GM21526 (cell line): ENCODE data around the gene RTP3.

Experiments used
- ATAC-seq: cut with Tn5 transposase; IDR thresholded peaks from one replicate; pipeline ENCODE4 v1.9.1; 2021; ENCODE audit warnings: moderate library complexity; ENCODE audit not compliant: unreplicated experiment, low FRiP score

Gene RTP3

GRCh38 chr3:46468753-46469600 is 28.8 kb upstream of the RTP3 start:
- ATAC-seq = no peak

GRCh38 chr3:46469680-46470357 is 28.0 kb upstream of the RTP3 start:
- ATAC-seq = no peak

DNA sequence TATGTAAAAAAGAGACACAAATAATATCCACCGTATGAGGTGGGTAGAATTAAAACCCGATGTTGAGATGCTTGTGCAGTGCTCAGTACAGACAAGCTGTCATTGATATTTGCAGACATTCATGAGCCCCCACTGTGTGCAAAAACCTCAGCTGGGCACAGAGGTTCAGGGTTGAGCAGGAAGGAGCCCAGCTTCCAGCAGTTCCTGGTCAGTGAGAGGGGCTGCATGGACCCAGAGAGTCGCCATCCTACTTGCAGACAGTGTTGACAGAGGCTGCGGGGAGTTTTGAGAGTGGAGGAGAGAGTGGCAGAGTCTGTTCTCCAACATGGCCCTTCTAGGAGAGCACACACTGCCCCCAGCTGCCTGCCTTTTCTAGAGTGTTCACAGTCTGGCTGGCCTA is 26.9 kb upstream of the RTP3 start:
- ATAC-seq = no peak

DNA sequence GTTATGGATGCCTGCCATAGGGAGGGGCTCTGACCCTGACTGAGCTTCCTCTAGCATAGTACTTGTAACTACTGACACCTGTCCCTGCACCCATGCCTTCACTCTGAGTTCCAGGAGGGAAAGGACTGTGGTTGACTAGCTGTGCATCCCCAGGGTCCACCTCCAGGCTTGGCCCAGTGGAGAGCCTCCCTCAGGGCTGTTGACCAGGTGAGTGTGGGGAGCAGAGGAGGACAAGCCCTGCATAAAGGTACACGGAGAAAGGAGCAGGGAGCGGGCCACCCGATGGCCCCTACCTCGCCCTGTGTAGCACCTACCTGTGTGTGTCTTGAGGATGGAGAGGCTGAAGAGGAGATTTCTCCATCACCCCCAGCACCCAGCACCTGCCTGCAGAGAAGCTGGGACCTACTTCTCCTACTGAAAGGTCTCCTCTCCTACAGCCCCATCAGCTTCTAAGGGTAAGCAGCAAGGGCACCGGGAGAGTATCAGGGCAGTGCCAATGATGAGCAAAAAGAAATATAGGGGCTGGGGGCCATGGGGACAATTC is 26.3 kb upstream of the RTP3 start:
- ATAC-seq = no peak

DNA sequence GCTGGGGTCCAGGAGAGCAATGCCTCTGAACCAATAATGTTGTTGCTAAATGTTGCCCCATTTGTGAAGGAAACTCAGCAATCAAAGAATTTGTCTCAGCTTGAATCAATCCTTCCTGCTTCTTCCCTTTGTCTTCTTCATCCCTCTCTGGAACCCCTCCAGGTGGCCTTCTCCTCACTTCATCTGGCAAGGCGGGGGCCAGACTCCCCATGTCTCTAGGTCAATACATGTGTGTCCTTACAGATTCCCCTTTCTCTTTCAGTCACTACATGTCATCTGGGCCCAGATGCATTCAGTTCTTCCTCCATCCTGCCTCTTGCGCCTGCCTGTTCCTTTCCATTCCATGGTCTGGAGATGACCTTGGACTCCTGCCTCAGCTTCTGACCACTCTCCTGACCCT is 25.0 kb upstream of the RTP3 start:
- no peak for ATAC-seq

DNA sequence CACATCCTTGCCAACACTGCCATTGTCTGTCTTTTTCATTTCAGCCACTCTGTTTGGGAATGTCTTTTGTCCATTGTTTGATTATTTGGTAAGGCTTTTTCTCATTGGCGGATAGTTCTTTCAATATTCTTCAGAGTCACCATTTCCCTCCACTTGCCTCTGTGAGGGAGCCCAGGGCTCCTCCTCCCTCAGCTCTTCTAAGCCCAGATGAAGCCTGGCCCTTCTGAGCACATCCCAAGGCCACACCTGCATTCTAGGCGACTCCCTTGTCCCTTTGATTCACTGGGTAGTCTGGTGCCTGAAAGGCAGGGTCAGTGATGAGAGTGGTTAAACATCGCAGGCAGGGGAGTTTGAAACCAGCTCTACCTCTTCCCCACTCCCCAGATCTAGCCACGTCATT is 20.6 kb upstream of the RTP3 start:
- ATAC-seq = no peak

DNA sequence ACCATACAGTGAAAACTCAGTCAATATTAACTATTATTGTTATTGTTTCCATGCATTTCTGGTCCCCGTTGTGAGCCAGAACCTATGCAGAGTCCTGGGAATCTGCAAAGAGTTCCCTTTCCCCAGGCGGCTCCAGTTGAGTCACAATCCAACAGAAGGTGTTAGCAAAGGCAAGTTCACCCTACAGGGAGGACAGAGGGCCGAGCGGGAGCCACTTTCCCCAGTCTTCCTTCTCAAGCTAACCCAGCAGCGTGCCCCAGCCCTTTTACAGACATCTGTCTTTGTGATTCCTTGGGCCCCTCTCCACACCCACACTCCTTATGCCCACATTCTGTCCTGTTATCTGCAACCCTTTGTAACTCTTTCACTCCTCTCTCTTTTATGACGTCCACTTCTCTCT is 20.0 kb upstream of the RTP3 start:
- ATAC-seq = no peak

DNA sequence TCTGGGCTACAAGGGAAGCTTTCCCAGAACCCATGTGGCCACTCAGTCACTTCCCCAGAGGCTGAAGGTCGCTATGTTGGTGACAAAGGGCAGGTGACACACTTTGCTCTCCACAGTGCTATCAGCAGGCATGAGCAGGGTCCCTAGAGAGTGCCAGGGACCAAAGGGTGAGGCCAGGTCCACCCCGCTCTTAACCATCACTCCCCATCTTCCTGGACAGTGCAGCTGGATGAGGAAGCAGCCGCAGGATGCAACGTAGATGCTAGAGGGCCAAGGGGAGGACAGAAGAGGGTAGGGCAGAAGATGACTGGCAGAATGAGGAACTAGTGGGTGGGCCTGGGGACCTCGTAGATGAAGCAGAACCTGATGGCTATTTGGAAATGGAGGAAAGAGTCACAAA is 19.4 kb upstream of the RTP3 start:
- ATAC-seq = no peak

- ATAC-seq = no peak
Measured at GRCh38 chr3:46479021-46479420, 18.8 kb upstream of the RTP3 start.

GRCh38 chr3:46479696-46480095 is 18.1 kb upstream of the RTP3 start:
- ATAC-seq = no peak

DNA sequence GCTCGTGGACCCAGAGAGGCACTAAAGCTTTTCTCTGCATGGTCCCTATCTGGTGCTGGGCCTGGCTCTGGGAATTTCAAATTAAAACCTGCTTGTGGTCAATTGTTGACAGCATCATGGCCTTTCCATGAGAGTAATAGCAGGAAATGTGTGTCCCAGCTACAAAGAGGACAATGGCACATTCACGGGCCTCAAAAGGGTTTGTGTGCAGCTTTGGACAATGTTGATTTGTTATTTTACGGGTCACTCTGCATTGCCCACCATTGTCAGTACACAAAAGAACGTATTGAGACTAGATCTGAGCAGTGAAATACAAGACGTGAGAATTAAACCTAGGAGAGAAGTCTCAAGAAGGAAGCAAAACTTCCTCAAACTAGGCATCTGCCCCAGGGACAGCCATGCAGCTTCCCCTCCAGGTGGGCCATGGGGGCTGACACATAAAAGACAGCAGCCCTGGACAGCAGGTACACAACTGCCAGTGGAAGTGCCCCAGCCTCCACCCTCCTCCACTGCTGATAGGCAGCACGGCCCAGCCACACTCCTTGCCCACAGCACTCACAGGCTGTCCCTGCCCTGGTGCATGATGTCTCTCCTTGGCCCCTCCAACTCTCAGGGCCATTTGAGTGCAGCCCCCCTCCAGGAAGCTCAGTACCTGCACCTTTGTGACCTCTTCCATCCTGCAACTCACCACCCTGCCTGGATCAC is 17.1 kb upstream of the RTP3 start:
- ATAC-seq = no peak

DNA sequence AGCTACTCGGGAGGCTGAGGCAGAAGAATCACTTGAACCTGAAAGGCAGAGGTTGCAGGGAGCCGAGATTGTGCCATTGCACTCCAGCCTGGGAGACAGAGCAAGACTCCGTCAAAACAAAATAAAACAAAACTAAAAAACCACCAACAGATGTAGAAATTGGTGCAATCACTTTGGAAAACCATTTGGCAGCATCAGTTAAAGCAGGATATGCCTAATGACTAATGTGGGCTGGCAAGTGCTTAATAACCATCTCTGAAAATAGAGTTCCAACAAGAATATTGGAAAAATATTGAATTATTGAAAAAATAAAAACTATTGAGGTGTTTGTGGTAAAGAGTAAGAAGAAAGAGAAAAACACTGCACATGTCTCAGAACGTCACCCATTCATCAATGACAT is 16.1 kb upstream of the RTP3 start:
- no peak for ATAC-seq

DNA sequence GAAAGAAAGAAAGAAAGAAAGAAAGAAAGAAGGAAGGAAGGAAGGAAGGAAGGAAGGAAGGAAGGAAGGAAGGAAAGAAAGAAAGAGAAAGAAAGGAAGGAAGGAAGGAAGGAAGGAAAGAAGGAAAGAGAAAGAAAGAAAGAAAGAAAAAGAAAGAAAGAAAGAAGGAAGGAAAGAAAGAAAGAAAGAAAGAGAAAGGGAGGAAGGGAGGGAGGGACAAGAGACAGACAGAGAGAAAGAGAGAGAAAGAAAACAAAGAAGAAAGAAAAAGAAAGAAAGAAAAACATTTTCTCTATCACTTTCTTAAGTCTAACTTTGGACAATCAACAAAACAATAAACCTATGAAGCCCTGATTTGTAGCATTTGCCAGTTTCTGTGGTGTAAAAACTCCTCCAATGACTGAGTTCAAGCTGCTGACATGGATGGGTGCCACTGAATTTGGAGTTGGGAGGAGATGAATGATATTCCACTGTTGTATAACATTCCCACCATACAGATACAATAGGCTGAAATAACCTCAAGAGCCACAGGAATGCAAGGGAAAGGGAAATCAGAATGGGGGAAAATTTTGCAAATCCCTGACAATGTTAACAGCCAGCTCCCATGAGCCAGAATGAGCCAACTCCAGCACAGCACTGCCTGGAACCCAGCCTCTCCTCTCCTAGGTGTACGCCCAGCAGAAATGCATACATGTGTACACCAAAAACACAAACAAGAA is 15.0 kb upstream of the RTP3 start:
- no peak for ATAC-seq

DNA sequence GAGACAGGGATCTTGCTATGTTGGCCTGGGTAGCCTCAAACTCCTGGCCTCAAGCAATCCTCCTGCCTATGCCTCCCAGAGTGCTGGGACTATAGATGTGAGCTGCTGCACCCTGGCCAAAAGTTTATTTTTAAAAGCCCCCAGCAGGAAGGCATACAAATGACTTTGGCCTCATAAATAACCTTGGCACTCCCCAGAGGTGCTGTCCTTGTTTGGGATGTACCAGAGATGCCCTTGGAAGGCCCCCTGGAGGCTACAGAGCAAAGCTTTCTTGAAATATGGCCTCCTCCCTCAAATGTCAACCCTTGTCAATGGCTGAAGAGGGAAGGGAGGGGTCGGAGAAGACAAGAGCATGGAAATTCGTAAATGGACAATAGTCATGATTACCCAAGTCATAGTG is 14.0 kb upstream of the RTP3 start:
- ATAC-seq = no peak

DNA sequence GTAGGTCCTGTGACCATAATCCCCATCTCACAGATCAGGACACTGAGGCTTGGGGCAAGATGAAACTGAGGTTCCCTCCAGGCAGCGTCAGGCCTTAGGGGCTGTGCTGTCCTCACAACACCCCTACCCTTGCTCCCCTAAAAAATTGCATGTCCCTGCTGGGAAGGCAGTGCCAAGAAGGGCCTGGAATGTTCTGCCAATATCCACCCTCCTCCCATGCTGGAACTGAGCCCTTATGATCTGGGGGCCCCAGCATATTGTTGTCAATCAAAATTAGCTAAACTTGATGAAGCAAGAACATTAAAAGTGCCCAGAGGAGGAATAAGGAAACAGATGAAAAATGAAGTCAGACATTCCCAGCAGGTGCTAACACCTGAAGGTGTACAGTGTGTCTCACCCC is 13.4 kb upstream of the RTP3 start:
- ATAC-seq = no peak

DNA sequence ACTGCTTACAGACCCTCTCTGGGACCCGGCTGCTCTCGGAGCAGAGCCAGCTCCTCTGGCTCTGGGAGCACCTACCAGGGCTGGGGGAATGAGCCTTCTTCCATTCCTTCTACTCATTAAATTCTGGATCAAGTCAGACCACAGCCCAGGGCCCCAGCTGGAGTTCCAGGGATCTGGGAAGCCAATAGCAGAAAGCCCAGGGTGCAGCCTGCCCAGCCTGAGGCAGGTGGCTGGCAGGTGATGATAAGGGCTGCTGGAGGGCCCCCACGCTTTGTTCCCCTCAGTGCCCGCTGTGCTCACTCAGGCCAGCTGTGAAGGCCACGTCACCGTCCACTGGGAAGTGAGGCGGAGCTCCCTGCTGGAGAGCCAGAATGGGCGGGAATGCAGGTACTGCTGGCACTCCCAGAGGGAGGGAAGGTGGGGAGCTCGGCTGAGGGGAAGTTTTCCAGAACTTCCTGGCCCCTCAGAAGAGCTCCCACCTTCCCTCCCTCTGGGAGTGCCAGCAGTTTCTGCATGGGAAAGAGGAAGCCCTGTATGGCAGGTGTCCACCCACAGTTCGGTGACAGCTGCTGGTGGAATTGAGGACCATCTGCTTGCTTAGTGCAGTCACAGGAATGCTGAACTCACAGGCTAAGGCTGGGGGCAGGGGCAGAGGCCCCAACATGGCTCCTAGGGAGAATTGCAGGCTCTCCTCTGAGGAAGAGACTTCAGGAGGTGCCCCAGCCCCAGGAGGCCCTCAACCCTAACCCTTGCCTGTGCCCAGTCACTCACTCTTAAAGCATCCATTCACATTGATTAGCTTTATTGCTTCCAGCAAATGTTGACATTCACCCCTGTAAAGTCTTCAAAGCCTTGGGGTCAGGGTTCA is 12.6 kb upstream of the RTP3 start:
- no peak for ATAC-seq

- no peak for ATAC-seq
Measured at GRCh38 chr3:46485779-46486175, 12.0 kb upstream of the RTP3 start.

DNA sequence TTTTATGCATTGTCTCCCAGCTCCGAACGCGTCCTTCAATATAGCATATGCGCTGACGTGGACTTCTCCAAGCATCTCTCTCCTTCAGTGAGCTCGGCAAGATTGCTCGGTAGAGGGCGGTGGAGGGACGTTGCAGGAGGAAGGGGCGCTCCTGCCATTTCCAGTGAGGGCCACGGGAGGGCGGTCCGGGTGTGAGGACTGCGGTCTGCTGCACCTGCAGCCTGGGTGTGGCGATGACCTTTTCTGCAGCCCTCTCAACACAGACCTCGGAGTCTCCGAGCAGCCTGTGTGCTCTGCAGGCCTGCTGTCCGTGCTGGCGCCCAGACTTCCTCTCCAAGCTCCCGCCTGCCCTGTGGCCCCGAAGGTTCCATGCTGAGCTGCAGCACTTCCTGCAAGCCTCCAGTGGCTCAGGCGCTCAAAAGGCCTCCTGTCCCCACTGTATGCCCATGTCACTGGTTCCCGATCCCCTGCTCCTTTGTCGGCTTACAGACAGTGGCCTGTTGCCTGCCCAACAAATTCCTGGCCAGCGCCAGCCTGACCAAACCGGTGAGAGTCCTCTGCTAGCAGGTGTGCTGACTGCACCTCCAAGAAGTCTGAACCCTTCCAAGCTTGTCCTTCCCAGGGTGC is 8.9 kb upstream of the RTP3 start:
- ATAC-seq = no peak

DNA sequence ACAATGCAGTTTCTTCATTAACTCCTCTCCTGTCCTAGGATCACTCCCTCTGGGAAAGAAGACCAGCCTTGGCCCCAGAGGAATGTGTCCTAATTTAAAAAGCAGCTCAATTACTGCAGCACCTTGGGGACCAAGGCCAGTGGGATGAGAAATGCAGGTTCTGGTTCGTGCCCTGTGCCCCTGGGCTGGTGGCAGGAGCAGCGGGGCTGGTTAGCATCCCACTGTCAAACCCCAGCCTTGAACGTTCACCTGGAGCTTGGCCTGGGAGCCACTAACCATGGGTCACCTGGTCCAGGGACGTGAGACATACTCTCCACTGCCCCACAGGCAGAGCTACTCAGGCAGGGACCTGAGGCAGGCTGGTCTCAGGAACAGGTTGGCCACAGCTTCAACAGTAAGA is 8.4 kb upstream of the RTP3 start:
- ATAC-seq = no peak
